Kidney epithelial cell (primary cell): Measurements from ENCODE around the gene NPAT. TPM values are rescaled to one million over a fixed set of nuclear protein-coding genes. Genes with fewer than 3 reads are reported as not detected.

Experiments used
- DNase-seq: peaks from one replicate; pipeline ENCODE4 v3.0.0-alpha.2; 2010; ENCODE audit warnings: low read depth
- H3K27me3 ChIP-seq: 2 replicates; pipeline ENCODE4 v1.6.0; 2011; ENCODE audit warnings: low read length; ENCODE audit not compliant: control insufficient read depth, insufficient read depth
- H3K36me3 ChIP-seq: 2 replicates; pipeline ENCODE4 v1.5.1; 2011; ENCODE audit warnings: low read length; ENCODE audit not compliant: control insufficient read depth, insufficient read depth
- H3K4me3 ChIP-seq: 2 replicates; pipeline ENCODE4 v1.5.1; 2011; ENCODE audit warnings: low read depth, mild to moderate bottlenecking, control low read depth, low read length
- CTCF ChIP-seq: IDR thresholded peaks from 2 replicates; pipeline ENCODE4 v1.5.1; 2011; ENCODE audit warnings: mild to moderate bottlenecking, moderate library complexity, low read length, control low read depth, inconsistent platforms; ENCODE audit not compliant: insufficient read depth, poor library complexity, severe bottlenecking
- total RNA-seq: library from RNA; depleted of rRNA; stranded (reverse); fragments of >200 nt; gene quantifications from 2 replicates; pipeline ENCODE4 v1.2.3, GENCODE V29; 2015

NPAT gene
- total RNA-seq, 1 donor from 2014 or later = 10.3 TPM

- H3K4me3 ChIP-seq = peak overlapping the region; percentile 65
- no peak for DNase-seq
- no peaks in the 10 kb centered on the region for H3K27me3 ChIP-seq
- H3K36me3 ChIP-seq = no peaks in the 10 kb centered on the region
- TF ChIP-seq CTCF = no peak
These were observed 1.1 kb upstream of the NPAT start for GRCh38 chr11:108223348-108224149.

GRCh38 chr11:108221911-108222573, 396 bp downstream of the NPAT start:
- H3K27me3 ChIP-seq = no peaks in the 10 kb centered on the region
- DNase-seq = no peak
- no peak for TF ChIP-seq CTCF
- H3K36me3 ChIP-seq = no peaks in the 10 kb centered on the region
- H3K4me3 ChIP-seq = peak overlapping the region; percentile 69

GRCh38 chr11:108221371-108221770, 1.1 kb downstream of the NPAT start:
- no peaks in the 10 kb centered on the region for H3K36me3 ChIP-seq
- H3K27me3 ChIP-seq = no peaks in the 10 kb centered on the region
- peak overlapping the region; percentile 69 for H3K4me3 ChIP-seq
- DNase-seq = no peak
- no peak for TF ChIP-seq CTCF

DNA sequence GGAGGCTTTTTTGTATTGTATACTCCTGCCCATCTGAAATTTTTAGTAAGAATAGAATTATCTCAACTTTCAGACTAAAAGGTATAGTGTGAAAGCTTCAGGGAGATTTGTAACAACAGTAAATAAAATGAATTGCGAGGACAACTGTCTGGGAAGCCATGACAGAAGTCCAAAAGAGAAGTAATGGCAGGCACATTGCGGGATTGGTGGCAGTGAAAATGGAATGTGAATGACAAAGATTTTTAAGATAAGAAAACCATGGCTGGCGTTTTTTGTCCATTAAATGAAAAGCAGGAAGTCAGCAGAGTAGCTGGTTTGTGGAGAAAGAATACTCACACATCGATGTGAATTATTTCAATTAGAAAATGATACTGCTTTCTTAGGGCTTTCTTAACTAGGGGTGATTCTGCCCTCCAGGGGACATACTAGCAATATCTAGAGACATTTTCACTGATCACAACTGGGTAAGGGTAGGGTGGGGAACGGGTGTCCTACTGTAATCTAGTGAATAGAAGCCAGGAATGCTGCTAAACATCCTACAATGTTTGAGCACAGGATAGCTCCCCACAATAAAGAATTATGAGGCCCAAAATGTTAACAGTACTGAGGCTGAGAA, 1.6 kb downstream of the NPAT start:
- Histone ChIP-seq H3K4me3 (peak overlapping the region; percentile 69), H3K27me3 (no peaks in the 10 kb centered on the region), H3K36me3 (no peaks in the 10 kb centered on the region)
- no peak for DNase-seq
- TF ChIP-seq CTCF = no peak

GRCh38 chr11:108218912-108219783, 3.3 kb downstream of the NPAT start:
- no peak for DNase-seq
- Histone ChIP-seq H3K36me3 (no peaks in the 10 kb centered on the region), H3K4me3 (no peak overlapping the region), H3K27me3 (no peaks in the 10 kb centered on the region)
- no peak for TF ChIP-seq CTCF
